GM06990 (cell line): ENCODE data around the gene MAP2.
"Not testable (repeated sequence)": the region's sequence is repeated elsewhere in the genome, so short reads cannot be mapped to it uniquely, and the experiment has no call there.

Source experiments
- DNase-seq: peaks from one replicate; pipeline ENCODE4 v3.0.0-alpha.2; 2011; ENCODE audit not compliant: insufficient read length; ENCODE audit errors: extremely low read depth
- H3K27me3 ChIP-seq: replicated peaks from 2 replicates; pipeline ENCODE4 v1.6.0; 2011; ENCODE audit warnings: low read length; ENCODE audit not compliant: control insufficient read depth, insufficient read depth
- H3K36me3 ChIP-seq: 2 replicates; pipeline ENCODE4 v1.5.1; 2011; ENCODE audit warnings: low read length; ENCODE audit not compliant: control insufficient read depth, insufficient read depth
- H3K4me3 ChIP-seq: replicated peaks from 2 replicates; pipeline ENCODE4 v1.5.1; 2011; ENCODE audit warnings: low read depth, mild to moderate bottlenecking, control low read depth, low read length
- TF ChIP-seq, protein P1 (sequence below): IDR thresholded peaks from 2 replicates; pipeline ENCODE4 v1.5.1; 2011; ENCODE audit warnings: low read length, control low read depth, mild to moderate bottlenecking, inconsistent platforms; ENCODE audit not compliant: insufficient read depth, poor library complexity, severe bottlenecking

Gene MAP2

DNA sequence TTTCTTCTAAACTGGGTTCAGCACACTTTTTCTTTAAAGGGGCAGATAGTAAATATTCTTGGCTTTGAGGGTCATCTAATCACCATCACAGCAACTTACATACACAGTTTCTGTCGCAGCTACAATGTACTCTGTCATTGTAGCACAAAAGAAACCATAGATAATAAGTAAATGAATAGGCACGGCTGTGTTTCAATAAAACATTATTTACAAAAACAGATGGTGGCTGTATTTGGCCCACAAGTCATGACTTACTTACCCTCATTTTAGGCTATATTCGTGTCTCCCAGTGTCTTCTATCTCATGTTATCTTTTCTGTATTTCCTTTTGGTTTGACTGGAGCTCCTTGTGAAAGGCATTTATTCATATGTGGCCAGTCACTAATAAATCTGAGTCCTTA, 168.3 kb downstream of the MAP2 start:
- TF ChIP-seq, protein P1, sequence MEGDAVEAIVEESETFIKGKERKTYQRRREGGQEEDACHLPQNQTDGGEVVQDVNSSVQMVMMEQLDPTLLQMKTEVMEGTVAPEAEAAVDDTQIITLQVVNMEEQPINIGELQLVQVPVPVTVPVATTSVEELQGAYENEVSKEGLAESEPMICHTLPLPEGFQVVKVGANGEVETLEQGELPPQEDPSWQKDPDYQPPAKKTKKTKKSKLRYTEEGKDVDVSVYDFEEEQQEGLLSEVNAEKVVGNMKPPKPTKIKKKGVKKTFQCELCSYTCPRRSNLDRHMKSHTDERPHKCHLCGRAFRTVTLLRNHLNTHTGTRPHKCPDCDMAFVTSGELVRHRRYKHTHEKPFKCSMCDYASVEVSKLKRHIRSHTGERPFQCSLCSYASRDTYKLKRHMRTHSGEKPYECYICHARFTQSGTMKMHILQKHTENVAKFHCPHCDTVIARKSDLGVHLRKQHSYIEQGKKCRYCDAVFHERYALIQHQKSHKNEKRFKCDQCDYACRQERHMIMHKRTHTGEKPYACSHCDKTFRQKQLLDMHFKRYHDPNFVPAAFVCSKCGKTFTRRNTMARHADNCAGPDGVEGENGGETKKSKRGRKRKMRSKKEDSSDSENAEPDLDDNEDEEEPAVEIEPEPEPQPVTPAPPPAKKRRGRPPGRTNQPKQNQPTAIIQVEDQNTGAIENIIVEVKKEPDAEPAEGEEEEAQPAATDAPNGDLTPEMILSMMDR = no peak
- no peak overlapping the region for H3K4me3 ChIP-seq
- no peaks in the 10 kb centered on the region for H3K36me3 ChIP-seq
- DNase-seq = no peak
- H3K27me3 ChIP-seq = no peaks in the 10 kb centered on the region

DNA sequence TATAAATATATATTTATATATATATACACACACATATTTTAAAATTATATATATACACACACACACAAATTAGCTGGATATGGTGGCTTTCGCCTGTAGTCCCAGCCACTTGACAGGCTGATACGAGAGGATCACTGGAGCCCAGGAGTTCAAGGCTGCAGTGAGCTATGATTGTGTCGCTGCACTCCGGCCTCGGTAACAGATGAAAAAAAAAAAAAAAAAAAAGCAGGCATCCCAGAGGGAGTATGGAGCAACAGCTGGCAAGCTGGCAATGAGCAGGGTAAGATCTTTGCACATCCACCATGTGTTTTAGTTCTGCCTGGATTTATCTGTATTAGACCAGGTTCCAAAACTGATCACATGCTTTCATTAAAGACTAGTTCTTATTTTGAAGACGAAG, 170.1 kb downstream of the MAP2 start:
- no peak overlapping the region for H3K4me3 ChIP-seq
- no peaks in the 10 kb centered on the region for H3K36me3 ChIP-seq
- TF ChIP-seq, protein P1 = no peak
- DNase-seq = no peak
- H3K27me3 ChIP-seq = no peaks in the 10 kb centered on the region

DNA sequence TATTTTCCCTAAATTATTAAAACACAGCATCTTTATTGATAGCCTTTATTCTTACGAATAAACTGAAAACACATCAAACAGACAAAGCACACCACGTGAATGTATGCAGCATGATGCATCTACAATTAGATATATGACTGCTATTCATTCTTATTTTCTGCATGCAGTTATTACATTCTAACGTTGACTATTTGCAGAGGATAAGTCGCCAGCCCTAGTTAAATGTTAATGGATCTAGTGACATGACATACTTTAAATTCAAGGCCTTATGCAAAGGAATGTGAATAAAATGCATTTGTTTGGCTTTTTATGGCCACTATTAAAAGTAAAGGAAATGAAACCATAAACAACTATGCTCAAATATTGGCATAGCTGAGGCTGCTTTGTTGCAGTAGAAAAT, 172.4 kb downstream of the MAP2 start:
- no peak overlapping the region for H3K4me3 ChIP-seq
- no peaks in the 10 kb centered on the region for H3K36me3 ChIP-seq
- no peaks in the 10 kb centered on the region for H3K27me3 ChIP-seq
- TF ChIP-seq, protein P1 = no peak
- no peak for DNase-seq

DNA sequence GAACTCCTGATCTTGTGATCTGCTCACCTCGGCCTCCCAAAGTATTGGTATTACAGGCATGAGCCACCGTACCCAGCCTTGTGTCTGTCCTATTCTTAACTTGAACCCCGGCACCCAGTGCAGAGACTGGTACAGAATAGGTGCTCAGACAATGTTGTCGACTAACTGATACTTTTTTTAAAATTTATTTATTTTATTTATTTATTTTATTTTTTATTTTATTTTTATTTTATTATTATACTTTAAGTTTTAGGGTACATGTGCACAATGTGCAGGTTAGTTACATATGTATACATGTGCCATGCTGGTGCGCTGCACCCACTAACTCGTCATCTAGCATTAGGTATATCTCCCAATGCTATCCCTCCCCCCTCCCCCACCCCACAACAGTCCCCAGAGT, 174.4 kb downstream of the MAP2 start:
- H3K36me3 ChIP-seq, H3K4me3 ChIP-seq, DNase-seq, H3K27me3 ChIP-seq: not testable (repeated sequence)

DNA sequence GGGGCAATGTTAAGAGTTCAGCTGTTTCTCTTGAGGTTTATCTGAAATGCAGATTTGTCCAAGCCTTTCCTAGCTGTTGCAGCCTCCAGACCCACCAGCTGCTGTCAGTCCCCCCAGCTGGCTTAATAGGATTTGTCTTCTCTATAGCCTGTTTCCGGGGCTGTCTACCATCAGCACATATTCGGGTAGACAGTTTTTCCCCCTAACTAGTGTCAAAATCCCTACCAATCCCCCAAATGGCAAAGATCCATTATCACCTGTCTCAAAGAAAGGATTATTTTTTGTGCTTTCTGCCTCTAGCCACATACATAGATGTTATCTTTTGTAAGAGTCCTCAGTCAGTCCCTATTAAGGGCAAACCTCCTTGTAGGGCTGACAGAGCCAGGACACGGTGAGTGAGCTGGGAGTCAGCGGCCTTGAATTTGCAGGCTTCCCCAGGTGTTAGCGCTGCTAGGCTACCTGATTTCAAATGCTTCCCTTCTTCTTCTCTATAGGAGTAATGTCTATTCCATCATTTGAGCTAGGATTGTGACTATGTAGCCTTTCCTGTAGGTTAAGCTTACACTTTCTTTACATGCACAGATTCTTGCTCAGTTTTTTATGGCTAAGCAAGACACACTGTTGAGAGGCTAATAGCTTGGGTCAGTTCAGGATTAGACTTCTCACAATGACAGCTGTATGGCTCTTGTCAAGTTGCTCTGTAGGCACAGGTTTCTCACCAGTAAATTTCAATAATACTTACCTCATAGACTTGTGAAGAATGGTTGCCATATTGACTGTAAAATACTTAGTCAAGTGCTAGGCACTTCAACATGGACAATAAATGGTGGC, 176.7 kb downstream of the MAP2 start:
- Histone ChIP-seq H3K27me3 (no peaks in the 10 kb centered on the region; the same call in 1 of the 2 replicates), H3K4me3 (no peak overlapping the region), H3K36me3 (no peaks in the 10 kb centered on the region)
- no peak for DNase-seq
- TF ChIP-seq, protein P1 = no peak

DNA sequence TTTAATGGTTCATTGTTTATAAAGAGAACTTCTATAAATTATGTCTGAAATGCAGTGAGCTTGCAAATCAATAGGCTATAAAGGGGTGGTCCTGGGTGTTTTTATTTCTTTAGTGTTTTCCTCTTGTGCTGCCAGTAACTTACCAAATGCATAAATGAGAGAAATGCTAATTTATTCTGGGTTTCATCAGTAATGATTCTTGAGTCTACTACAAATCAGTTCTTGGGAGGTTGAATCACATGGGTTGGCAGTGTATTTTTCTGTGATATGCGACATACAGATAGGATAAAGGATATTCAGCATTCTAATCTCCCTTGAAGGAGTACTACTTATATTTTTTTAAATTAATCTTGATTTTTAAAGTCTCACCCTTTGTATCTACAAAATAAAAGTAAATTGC, 177.7 kb downstream of the MAP2 start:
- H3K36me3 ChIP-seq = no peaks in the 10 kb centered on the region

More for the DNA sequence above, 177.7 kb downstream of the MAP2 start:
- Histone ChIP-seq H3K4me3 (no peak overlapping the region), H3K27me3 (no peaks in the 10 kb centered on the region; the same call in 1 of the 2 replicates)
- no peak for DNase-seq
- TF ChIP-seq, protein P1 = no peak
